HG03025 (cell line): ENCODE data around the gene IKZF1.
A peak's percentile ranks its signal among the peaks of the same experiment; 100 is the strongest.

ENCODE experiments used
- ATAC-seq: cut with Tn5 transposase; IDR thresholded peaks from one replicate; pipeline ENCODE4 v1.9.1; 2021; ENCODE audit warnings: mild to moderate bottlenecking, moderate library complexity; ENCODE audit not compliant: unreplicated experiment, low FRiP score

Gene IKZF1

GRCh38 chr7:50304129-50304910, at the start of gene IKZF1:
IKZF1 (plus strand) TSS chr7:50304716; CDS start chr7:50319062, 14,346 bp downstream.
- ATAC-seq: peak; percentile 47

- no peak for ATAC-seq
Observed at GRCh38 chr7:50261593-50261992, 42.9 kb upstream of the IKZF1 start.

GRCh38 chr7:50262446-50262845, 42.1 kb upstream of the IKZF1 start:
- no peak for ATAC-seq

DNA sequence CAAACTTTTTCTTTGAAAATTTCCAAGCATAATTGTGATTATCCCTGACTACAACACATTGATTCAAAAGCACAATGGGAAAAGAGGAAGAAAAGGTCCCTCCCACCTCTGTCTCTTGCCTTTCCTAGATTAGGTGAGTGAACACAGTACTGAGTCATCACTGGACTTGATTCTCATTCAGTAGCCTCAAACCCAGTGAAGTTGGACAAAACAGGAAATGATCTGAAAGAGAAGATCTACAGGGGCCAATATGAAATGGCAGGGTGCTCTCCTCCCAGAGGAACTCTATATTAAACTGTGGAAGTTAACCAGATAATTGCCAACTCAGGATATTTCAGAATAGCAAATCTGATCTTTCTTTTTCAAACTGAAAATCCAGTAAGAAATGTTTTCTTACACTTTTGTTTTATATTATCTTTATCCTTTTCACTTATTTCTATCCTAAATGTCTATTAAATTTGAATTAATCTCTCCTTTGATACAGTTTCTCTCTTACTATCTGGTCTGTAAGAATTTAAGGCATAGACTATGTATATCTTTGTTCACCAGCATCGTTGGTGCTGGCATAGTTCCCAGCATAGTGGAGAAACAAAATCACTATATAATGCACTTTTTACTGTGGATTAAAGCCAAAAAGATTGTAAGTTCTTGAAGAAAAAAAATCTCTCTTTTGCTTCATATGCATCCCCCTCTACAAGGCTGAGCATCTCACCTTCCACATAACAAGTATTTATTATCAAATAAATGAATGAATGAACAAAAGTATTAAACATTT, 41.4 kb upstream of the IKZF1 start:
- ATAC-seq: peak; percentile 37

GRCh38 chr7:50264908-50265307, 39.6 kb upstream of the IKZF1 start:
- ATAC-seq: no peak

- ATAC-seq: no peak
Observed at GRCh38 chr7:50265968-50266634, 38.4 kb upstream of the IKZF1 start.

DNA sequence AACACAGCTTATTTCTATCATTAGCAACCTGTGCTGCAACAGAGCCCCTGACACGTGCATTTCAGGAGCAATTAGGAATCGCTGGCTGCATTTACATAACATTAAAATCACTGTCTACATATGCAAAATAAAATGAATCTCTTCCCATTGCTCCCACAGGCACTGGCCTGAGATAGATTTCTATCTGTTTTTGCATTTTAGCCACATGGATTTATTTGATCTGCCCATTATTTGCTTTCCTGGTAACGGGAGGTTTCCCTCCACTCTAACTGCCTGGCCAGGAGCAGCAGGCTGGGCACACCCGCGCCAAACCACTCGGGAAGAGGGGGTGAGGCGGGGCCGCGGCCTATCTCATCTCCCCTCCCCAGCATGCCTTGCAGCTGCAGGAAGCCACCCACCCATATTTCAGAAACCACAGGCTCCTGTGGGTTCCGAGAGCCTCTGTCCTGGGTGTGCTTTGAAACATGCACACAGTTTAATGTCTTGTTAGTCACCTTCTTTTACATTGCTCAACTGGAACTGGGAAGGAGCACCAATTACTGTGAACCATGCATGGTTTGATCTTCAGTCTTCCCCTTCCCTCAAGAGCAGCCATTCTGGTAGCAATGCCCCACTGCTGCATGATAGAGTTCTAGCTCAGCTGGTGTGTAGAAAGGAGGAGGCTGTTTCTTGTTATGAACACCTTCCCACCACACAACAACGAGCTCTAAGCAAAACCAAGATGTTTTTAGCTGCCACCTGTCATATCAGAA, 37.7 kb upstream of the IKZF1 start:
- peak; percentile 52 for ATAC-seq

DNA sequence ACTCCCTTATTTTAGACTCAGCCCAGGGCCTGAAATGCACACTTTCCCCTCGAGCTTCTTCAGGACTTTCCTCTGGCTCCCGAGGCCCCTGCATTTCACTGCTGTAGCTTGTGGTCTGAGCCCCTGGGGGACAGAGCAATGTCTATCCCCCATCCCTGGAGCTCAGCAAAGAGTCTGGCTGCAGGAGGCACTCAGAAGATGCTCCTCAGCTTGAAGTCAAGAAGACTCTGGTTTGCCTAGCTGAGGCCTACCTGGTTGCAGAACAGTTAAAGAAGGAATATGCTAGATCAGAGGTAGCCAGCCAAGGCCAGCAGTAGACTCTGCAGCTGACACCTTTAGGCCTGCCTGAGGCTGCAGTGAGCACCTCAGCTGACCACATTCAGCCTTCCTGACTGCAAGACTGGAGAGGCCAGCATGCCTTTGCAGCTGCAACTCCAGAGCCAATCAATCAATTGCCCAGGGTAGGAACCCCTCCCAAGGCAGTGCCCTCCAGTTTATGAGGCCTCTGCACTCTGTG, 36.9 kb upstream of the IKZF1 start:
- ATAC-seq: no peak

GRCh38 chr7:50268223-50268622, 36.3 kb upstream of the IKZF1 start:
- ATAC-seq: peak; percentile 27

DNA sequence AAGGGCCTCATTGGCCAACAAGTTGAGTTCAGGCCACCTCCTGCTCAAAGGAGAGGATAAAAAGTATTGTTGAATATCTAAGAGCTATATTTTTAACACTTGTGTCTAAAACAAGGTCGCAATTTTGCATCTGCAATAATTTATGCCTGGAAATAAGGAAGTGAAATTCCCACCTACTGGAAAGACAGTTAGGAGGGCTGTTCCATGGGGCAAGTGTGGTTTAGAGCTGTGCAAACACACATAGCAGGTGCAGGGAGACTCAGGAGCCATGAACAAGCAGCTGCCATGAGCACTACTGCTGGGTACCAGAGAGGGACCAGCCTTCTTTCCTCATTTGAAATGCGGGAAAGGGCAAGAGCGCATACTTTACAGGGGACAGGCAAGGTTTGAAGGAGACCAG, 35.5 kb upstream of the IKZF1 start:
- no peak for ATAC-seq

DNA sequence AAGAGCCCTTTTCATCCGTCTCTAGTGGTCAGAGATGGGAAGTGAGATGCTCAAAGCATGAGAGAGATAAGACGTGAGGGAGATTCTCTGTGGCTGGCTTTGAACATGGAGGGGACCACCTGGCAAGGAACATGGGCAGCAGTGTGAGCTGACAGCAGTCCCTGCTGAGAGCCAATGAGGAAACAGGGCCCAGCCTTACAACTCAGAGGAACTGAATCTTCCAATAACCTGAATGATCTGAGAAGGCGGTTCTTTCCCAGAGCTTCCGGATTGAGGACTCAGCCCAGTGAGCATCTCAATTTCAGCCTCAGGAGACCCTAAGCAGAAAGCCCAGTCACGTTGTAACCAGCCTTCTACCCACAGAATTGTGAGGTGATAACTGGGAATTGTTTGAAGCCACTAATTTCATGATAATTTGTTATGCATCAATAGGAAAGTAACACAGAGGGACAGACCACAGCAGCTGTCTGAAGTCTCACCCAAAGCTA, 33.9 kb upstream of the IKZF1 start:
- ATAC-seq: no peak

- no peak for ATAC-seq
Observed at GRCh38 chr7:50272808-50273207, 31.7 kb upstream of the IKZF1 start.

DNA sequence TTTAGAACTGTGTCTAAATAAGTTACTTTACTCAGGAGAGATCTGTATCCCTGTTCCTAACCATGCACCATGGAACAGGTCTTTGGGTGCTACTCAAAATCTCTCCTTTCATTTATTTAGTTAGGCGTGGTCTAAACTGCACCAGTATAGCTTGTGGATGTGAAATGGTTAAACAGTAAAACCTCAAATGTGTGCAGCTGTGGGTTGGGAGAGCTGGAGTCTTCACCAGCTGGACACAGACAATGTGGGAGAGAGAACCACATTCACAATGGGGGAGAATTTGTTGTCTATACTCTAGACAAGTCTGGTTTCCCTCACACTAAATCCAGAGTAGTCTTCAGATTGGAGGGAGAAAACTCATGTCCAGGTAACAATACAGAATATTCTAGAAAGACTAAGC, 31.2 kb upstream of the IKZF1 start:
- ATAC-seq: no peak

GRCh38 chr7:50273870-50274269, 30.6 kb upstream of the IKZF1 start:
- ATAC-seq: no peak

- no peak for ATAC-seq
Observed at GRCh38 chr7:50274361-50274760, 30.2 kb upstream of the IKZF1 start.

GRCh38 chr7:50275430-50275829, 29.1 kb upstream of the IKZF1 start:
- ATAC-seq: no peak

GRCh38 chr7:50276483-50276882, 28.0 kb upstream of the IKZF1 start:
- ATAC-seq: no peak

- ATAC-seq: no peak
Observed at GRCh38 chr7:50278120-50278519, 26.4 kb upstream of the IKZF1 start.

DNA sequence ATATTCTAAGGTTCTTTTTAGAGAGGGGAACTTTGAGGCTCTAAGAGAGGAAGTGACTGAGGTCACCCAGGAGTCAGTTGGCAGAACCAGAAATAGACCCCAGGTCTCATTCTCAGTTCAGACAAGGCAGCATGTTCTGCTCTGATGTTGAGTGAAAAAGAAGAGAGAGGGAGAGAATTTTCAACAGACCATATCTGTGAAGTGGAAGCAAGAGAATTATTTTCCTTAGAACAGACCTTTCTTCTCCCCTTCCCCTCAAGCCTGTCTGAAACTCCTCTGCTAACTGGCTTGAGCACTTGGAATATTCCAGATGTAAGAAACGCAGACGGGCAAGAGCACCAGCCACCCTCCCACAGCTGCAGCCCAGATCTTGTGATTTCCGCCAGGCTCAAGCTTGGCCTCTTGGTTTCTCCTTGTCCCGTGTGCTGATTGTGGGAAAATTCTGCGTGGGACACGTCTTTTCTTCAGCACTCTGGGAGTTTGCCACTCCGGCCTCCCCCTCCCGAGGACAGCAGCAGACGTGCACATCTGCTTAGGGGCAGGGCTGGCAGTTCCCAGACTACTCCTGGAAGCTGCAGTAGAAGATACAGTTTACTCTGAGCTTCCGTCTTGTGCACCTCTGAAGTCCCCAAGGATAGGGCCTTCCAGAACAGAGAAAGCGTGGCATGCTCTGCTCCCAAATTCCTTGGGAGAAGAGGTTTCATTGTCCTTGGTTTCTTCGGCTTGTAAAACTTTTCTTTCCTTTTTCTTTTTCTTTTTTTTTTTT, 22.7 kb upstream of the IKZF1 start:
- ATAC-seq: peak; percentile 86
